Fibroblast of peridontal ligament (primary cell): ENCODE results near the gene MS4A18.
"Not testable (repeated sequence)": the region's sequence is repeated elsewhere in the genome, so short reads cannot be mapped to it uniquely, and the experiment has no call there.

Source experiments
- DNase-seq: peaks from one replicate; pipeline ENCODE4 v3.0.0-alpha.2; 2010; ENCODE audit errors: extremely low read depth

MS4A18 gene

DNA sequence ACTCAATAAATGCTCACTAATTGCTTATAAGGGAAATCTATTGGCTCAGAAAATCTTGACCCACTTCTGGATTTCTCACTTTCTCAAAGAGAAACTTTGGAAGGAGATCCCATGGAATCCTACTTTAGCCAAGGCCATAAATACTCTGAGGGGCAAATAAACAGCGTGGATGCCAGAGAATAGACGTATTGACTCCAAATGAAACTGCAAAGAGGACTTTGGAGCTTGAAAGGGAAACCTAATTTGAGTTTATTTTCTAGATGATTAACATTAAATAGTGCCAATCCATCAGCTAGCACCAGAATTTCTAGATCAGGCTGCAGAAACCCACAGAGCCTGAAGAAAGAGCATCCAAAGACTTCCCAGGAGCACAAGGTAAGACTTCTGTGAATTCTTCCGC is at the start of gene MS4A18:
MS4A18 (plus strand) TSS at position 301 of the 400 bp plus-strand sequence.
- DNase-seq: no peak

DNA sequence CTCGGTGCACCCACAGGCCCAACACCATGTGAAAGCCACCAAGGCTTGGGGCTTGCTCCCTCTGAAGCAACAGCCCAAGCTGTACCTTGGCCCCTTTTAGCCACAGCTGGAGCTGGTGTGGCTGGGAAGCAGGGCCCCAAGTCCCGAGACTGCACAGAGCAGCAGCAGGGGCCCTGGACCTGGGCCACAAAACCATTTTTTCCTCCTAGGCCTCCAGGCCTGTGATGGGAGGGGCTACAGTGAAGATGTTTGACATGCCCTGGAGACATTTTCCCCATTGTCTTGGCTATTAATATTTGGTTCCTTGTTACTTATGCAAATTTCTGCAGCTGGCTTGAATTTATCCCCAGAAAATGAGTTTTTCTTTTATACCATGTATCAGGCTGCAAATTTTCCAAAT is 46.3 kb upstream of the MS4A18 start:
- DNase-seq: not testable (repeated sequence)

DNA sequence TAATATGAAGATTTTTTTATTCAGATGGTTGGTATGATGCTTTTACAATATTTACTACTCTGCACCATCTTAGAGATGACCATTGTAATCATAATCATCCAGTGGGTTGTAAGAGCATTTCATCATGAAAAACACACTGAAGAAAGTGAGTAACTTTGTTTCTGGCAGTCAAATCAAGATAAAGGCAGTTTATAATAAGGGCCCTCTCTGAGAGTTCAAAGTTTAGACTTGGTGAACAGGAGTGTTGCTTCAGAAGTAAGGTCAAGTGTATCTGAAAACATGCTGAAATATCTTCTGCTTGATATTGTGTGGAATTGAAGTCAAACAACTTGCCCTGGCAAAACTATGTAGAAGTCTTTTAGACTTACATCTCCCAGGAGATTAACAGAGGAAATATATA is 44.6 kb upstream of the MS4A18 start:
- DNase-seq: no peak

DNA sequence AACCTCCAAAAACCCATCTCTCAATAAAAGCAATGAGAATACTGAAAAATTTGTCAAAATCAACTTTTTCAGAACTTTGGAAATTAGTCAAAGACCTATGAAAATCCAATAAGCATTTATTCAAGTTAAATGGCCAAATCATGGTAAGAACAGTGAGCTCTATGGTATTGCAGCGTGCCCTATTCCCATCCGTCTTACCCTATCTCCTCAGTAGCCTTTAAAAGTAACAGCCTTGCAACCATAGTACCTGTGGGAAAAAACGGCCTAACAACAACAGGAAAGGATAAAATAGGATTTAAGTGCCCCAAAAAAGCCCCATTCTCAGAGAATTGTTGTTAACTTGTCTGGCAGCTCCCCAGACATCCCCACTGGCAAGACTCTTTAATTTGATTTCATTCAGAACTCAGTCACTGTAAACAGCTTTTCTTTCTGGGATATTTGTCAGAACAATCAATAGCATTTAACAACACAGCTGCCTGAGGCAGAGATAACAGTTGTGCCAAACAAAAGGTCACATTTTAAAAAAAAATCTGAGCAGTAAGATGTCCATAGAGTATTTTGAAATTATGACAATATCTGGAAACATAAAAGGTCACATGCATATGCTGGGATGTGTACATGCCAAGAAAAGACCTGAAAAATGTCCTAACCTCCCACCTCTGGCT is 43.9 kb upstream of the MS4A18 start:
- no peak for DNase-seq

DNA sequence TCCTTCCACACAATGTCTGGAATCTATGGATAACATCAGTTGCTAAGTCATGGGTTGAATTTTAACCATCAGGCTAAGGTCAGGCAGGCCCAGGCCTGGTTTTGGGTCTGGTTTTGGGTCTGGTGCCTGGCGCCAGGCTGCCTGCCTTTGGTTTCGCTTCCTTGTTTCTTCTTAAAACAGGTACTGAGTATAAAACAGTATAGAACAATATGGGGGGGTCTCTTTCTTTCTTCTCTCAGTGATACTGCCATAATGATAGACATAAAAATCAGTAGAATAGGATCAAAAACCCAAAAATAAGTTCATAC is 40.0 kb upstream of the MS4A18 start:
- not testable (repeated sequence) for DNase-seq

DNA sequence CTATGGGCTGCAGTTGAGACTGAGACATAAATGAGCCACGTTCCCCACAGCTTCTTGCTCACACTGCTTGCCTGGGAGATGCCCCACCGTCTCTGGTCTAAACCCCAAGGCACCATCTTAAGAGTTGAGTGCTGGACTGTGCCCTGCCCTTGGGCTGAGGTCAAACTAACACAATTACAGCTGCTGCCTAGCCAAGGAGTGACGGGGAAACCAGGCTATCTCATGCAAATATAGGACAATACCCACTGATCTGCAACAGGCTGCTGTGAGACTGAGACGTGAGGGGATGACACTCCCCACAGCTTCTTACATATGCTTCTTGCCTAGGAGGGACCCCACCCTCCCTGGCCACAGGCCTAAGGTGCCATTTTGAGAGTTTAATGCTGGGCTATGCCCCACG is 32.9 kb upstream of the MS4A18 start:
- no peak for DNase-seq

DNA sequence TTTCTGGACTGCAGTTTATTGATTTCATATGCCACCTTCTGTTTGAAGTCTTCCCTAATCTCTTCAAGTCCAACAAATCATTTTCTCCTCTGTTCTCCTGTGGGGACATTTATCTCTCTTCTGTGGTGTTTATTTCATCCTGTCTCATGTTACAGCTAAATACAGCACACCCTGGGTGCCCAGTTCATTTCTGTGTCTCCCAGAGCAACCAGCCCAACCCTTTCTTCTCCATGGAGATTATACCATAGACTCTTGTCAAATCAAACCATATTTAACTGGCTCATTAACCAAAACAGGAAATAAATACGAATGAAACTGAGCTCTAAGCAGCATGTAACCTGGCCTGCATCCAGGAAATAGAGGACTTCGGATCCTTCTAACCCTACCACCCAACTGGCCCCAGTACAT is 25.2 kb upstream of the MS4A18 start, which contains the start of gene MS4A8:
MS4A8 (plus strand) TSS at position 329 of the 408 bp plus-strand sequence. CDS start 1,249 bp downstream, outside the sequence.
- no peak for DNase-seq

DNA sequence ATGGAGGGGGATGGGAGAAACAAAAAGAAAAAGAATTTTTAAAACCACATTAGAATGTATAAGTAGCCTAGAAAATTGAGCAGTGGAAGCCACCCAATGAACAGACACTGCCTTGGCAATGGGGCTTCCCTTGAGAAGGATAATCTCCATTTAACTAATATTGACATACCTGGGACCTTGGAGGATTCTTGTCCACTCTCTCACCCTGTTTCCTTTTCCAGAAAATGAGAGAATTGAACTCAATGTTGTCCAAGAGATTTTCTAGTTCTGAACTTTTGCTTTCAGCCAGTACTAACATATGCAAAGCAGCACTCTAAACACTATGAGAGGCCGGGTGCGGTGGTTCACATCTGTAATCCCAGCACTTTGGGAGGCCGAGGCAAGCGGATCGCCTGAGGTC is 24.6 kb upstream of the MS4A18 start:
- no peak for DNase-seq

DNA sequence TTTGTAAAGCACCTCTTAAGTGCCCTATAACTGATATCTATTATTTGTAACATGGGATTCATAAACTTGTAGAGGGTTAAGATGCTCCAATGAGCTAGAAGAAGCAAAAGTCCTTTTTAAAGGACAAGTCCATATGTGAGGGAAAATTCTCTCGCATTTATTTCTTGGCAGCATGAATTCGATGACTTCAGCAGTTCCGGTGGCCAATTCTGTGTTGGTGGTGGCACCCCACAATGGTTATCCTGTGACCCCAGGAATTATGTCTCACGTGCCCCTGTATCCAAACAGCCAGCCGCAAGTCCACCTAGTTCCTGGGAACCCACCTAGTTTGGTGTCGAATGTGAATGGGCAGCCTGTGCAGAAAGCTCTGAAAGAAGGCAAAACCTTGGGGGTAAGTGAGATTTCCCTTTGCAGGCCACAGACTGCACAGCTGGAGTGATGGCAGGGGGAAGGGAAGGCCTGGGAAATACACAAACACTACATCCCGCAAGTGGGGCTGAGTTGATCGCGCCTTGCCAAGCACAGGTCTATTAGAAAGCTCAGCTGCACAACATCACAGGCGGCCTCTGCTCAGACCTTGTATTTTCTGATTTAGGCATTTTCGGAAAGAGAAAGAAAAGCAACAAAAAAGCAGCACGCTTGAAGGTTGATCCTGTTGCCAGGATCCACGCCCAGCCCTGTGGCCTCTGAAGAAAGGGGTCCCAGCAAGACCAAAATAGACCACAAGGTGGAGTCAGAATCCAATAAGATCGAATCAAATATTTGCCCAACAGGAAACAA is 23.6 kb upstream of the MS4A18 start:
- DNase-seq: no peak

DNA sequence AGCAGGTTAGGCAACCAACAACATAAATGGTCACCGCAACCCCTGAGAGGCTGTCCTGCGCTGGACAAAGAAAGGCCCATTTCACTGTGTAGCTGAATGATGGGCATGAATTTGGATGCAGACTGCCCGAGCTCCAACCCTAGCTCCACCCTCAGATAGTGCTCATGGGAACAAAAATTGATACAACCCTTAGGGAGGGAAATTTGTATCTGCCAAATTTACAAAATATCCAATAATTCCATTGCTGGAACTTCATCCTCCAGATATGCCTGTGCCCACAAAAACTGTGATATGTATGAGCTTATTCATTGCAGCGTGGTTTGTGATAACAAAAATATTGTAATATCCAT is 23.1 kb upstream of the MS4A18 start:
- DNase-seq: no peak

DNA sequence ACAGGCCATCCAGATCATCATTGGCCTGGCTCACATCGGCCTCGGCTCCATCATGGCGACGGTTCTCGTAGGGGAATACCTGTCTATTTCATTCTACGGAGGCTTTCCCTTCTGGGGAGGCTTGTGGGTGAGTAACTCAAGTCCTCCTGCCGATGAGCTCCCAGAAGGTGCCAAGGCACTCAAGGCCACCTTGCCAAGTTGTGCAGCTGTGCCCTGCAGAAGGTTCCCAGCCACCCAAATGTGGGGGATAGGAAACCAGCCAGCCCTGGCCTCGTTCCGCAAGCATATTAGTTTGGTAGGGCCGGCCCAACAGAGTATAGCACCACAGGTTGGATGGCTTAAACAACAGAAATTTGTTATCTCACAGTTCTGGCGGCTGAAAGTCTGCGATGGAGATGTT is 21.1 kb upstream of the MS4A18 start:
- no peak for DNase-seq

DNA sequence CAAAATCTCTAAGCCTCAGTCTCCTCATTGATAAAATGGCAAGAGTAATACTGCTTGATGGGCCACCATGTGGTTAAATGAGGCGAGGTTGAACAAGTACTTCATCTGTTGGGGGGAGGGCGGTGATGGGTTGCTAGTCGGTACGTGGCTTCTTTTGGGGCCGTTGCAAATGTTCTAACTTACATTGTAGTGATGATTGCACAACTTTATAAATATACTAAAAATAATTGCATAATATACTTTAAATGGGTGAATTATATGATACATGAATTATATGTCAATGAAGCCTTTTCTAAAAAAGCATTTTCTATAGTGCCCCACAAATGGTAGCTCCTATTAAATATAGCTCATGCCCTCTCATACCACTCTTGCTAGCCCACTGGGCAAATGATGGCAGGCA is 18.6 kb upstream of the MS4A18 start:
- no peak for DNase-seq

DNA sequence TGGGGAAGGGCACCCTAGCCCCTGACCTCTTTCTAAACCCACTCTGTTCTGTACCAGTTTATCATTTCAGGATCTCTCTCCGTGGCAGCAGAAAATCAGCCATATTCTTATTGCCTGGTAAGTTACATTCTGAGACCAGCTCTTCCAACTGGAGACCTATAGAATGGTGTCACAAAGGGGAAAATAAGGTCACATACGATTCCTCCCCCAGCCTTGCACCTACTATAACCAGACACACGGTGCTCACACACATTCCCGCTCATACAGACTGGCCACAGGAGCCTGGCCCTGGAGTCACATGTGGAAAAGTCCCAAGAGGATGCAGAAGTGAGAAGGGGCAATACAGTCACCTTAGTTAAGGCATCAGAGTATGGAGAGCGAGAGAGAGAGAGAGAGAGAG is 17.6 kb upstream of the MS4A18 start:
- DNase-seq: no peak

DNA sequence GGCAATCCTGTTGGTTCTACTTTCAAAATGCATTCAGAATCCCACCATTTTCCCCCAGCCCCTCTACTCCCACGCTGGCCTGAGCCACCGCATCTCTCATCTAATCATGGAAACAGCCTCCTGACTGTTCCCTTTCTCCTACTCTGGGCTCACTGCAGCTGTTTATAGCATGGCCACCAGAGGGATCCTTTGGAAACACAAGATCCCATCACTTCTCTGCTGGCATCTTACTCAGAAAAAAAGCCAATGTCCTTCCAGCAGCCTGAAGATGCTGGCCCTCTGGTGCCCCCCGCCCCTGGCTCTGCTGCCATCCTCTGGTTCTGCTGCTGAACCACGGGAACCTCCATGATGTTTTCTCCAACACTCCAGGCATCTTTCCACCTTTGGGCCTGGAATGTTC is 14.0 kb upstream of the MS4A18 start:
- DNase-seq: no peak

DNA sequence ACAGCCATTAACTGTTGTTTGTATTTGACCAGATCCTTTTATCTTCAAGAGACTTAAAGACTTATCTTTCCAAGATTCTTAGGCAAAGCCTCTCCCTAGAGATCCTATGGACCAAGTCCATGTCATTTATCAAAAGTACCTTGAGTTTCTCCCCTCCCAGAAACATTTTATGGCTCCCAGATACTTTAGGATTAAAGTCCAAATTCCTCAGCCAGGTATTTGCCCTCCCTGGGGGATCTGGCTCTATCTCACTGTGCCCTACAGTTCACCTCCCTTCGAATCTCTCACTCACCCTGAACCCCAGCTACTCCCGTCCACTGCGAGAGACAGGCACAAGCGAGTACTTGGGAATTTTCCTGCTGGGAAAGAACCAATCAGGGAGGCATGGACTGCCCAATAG is 13.2 kb upstream of the MS4A18 start:
- DNase-seq: no peak

DNA sequence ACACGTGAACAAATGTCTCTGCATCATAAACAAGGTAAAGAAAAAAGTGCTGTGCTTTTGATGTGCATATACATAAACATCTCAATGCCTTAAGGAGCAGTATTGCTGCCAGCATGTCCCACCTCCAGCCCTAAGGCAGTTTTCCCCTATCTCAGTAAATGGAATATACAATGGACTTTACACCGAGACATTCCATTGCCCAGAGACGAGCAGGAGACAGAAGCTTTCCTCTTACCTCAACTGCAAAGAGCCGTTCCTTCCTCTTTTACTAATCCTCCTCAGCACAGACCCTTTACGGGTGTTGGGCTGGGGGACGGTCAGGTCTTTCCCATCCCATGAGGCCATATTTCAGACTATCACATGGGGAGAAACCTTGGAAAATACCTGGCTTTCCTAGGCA is 11.1 kb upstream of the MS4A18 start:
- not testable (repeated sequence) for DNase-seq

DNA sequence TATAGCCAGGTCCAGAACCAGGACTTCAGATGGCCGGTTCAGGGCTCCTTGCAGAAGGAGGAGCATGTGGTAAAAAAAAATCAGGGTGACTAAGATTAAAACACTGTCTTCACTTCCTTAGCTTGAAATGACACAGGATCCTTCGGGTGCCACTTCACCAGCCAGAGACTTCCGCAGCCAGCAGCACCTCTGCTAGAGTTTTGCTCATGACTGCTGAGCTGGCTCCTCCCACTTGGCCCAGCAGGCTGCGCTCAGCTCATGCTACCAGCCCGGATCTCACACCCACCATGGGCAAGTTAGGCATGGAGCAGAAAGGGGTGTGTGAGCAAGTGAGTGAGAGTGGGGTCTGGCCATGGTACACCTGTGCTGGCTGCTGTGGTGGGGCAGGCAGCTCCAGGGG is 6.6 kb upstream of the MS4A18 start:
- DNase-seq: no peak

DNA sequence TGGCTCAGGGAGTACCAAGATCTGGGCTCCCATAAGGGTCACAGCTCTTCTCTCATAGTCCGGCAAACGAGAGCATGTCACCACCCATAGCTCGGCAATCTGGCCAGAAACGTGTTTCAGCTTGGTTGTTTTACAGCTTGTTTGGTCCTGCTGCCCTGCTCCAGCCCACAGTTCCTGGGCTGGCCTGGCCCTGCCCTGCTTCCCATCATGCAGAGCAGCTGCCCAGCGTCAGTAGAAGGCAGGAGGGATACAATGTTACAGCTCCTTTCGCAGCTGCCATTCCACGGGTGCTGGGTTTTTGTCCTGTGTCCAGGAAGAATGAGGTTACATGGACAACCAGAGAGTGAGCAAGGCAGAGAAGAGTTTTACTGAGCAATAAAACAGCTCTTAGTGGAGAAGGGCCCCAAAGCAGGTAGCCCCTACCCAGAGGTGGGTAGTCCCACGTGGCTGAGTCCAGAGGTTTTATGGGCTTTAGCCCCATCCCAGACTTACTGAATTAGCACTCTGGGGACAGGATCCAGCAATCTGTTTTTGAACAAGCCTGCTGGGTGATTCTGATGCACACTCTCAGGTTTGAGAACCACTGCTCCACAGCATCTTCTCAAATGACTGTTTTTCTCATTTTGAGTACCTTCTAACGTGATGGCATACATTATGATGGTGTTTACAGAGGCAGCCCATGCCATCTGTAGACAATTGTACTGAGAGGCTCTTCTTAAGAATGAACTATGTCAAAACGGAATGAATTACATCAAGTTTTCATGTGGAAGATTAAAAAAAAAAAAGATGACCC is 5.8 kb upstream of the MS4A18 start:
- no peak for DNase-seq

DNA sequence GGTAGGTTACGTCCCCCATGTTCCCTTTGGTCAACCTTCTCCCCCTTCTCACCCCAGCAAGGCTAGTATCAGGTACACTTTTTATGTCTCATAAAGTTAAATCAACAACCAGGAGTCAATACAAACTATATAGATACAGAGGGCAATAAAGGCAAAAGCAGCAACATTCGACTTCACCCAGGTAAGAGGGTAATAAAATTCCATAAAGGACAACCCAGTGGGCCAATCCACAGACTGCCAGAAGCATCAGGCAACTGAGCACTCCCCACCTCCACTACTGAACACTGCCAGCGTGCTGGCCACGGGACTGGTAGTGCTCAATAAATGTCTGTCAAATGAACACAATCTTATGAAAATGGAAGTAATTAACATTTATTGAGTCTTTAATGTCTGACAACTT is 5.1 kb upstream of the MS4A18 start:
- DNase-seq: no peak

DNA sequence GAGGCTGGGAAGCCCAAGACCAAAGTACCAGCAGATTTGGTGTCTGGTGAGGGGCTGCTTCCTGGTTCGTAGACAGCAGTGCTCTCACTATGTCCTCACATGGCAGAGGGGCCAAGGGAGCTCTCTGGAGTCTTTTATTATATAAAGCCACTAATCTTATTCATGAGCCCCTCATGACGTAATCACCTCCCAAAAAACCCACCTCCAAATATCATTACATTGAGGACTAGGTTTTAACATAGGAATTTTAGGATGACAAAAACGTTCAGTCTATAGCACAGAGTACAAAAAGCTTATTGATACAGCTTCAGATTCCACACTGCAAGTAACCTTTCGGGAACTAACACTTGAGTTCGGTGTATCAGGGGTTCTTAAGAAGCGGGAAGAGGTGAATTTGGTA is 4.1 kb upstream of the MS4A18 start:
- no peak for DNase-seq

DNA sequence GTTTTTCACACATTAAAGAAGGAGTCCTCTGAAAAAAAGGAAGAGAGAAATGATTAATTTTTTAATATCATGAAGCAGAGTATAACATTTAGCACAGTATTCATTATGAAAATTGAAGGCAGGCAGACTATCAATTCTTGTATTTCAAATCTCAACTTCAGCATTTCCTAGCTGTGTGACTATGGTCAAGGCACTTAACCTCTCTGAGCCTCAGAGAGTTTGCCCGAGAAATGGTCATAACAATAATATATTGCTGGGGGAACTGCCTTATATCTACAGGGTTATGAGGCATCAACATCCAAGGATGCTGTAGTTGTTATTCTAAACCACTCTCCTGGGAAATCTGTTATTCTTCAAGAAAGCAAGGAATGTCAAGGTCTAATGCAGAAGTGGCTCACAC is 1.1 kb downstream of the MS4A18 start:
- DNase-seq: no peak

DNA sequence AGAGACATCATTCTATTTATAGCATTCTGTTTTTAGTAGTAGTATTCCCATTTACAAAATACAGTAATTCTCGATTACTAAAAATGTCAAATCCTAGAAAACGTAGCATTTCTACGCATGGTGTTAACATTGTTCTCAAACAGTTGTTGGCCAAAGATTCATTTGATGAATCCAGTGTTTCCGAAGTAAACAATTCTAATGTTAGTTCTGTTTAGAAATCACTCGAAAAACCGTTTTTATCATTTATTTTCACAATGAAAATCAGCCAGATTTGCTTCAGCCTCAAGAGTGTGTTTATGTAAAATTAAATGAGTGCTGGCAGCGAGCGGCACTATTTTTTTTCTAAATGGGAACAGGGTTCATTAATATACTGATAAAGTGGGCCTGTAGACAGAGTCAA is 7.1 kb downstream of the MS4A18 start:
- DNase-seq: no peak

DNA sequence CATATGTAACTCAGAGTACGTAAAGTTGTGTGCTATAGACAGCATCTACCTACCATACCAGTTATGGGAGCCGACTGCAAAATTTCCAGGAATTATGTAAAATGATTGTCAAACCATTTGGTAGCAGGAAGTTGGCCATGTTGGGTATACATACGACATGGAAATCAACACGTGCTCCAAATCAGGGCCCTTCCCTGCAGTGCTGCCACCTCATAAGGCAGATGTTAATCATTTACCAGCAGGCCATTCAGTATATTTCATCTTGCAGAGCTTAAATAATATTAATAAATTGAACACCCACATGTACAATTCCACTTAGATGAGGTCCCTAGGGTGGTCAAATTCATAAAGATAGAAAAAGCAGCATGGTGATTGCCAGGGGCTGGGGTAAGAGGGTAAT is 9.8 kb downstream of the MS4A18 start:
- DNase-seq: no peak
